Ishikawa (cell line): ENCODE results near the gene LCA5.

Experiments
- CEBPB ChIP-seq: IDR thresholded peaks from 2 replicates; pipeline ENCODE4 v1.6.1; 2012
- CREB1 ChIP-seq: IDR thresholded peaks from 2 replicates; pipeline ENCODE4 v1.6.1; 2012; ENCODE audit warnings: low read depth
- EGR1 ChIP-seq: IDR thresholded peaks from 2 replicates; pipeline ENCODE4 v1.6.1; 2012
- EP300 ChIP-seq: IDR thresholded peaks from 2 replicates; pipeline ENCODE4 v1.6.1; 2012; ENCODE audit warnings: borderline replicate concordance
- FOXM1 ChIP-seq: IDR thresholded peaks from 2 replicates; pipeline ENCODE4 v1.6.1; 2012; ENCODE audit warnings: low read depth, borderline replicate concordance
- NFIC ChIP-seq: IDR thresholded peaks from 2 replicates; pipeline ENCODE4 v1.6.1; 2012
- RAD21 ChIP-seq: IDR thresholded peaks from 2 replicates; pipeline ENCODE4 v1.6.1; 2012; ENCODE audit warnings: low read depth
- TAF1 ChIP-seq: IDR thresholded peaks from 2 replicates; pipeline ENCODE4 v1.6.1; 2012; ENCODE audit warnings: low read depth, mild to moderate bottlenecking
- TCF12 ChIP-seq: IDR thresholded peaks from 2 replicates; pipeline ENCODE4 v1.6.1; 2012; ENCODE audit warnings: low read depth
- TEAD4 ChIP-seq: IDR thresholded peaks from 2 replicates; pipeline ENCODE4 v1.6.1; 2012
- YY1 ChIP-seq: IDR thresholded peaks from 2 replicates; pipeline ENCODE4 v1.6.1; 2012; ENCODE audit warnings: low read depth
- ZBTB7A ChIP-seq: IDR thresholded peaks from 2 replicates; pipeline ENCODE4 v1.6.1; 2012; ENCODE audit warnings: low read depth
- TF ChIP-seq, protein P1 (sequence below): IDR thresholded peaks from 2 replicates; pipeline ENCODE4 v1.6.1; 2012
- TF ChIP-seq, protein P2 (sequence below): IDR thresholded peaks from 2 replicates; pipeline ENCODE4 v1.6.1; 2012; ENCODE audit warnings: low read depth, mild to moderate bottlenecking
- TF ChIP-seq, protein P3 (sequence below): IDR thresholded peaks from 2 replicates; pipeline ENCODE4 v1.6.1; 2012

The LCA5 gene

DNA sequence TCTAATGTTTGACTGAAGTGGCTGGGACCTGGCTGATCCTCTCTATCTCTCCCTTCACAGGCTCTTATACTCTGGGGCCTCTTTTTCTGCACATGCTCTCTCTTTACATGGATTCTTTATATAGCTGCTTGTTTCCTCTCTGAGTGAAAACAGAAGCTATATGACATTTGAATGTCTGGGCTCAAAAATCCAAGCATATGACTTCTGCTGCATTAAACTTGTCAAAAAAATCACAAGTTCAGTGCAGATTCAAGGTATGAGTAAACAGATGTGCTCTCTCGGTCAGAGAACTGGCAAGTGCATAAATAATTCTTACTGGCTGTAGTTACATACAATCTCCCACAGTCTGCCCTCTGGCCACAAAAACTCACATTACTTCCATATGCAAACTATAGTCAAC lies 96.6 kb downstream of the LCA5 start:
- TF ChIP-seq NFIC = no peak
- no peak for TF ChIP-seq RAD21
- no peak for TF ChIP-seq FOXM1
- no peak for TF ChIP-seq TEAD4
- no peak for TF ChIP-seq TAF1
- TF ChIP-seq, protein P1, sequence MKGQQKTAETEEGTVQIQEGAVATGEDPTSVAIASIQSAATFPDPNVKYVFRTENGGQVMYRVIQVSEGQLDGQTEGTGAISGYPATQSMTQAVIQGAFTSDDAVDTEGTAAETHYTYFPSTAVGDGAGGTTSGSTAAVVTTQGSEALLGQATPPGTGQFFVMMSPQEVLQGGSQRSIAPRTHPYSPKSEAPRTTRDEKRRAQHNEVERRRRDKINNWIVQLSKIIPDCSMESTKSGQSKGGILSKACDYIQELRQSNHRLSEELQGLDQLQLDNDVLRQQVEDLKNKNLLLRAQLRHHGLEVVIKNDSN = no peak
- no peak for TF ChIP-seq CEBPB
- no peak for TF ChIP-seq EGR1

DNA sequence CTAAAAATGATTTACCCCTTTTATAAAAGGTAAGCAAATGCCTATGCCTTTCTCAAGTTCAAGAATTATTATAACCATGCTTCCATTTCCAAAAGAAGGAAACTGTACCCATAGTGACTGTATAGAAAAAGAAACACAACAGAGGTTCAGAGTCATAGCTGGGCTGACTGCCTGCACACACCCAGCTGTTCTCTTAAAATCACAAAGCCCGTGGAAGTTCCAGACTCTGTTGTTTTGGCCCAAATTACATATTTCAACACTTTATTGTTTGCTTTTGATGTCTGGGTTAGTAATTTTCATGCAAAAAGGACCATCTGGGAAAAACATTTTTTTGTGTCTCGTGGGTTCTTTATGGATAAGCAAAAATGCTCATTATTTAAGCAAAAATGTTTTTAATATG lies 99.2 kb downstream of the LCA5 start:
- no peak for TF ChIP-seq EP300
- no peak for TF ChIP-seq FOXM1
- TF ChIP-seq, protein P1 = no peak
- TF ChIP-seq, protein P2, sequence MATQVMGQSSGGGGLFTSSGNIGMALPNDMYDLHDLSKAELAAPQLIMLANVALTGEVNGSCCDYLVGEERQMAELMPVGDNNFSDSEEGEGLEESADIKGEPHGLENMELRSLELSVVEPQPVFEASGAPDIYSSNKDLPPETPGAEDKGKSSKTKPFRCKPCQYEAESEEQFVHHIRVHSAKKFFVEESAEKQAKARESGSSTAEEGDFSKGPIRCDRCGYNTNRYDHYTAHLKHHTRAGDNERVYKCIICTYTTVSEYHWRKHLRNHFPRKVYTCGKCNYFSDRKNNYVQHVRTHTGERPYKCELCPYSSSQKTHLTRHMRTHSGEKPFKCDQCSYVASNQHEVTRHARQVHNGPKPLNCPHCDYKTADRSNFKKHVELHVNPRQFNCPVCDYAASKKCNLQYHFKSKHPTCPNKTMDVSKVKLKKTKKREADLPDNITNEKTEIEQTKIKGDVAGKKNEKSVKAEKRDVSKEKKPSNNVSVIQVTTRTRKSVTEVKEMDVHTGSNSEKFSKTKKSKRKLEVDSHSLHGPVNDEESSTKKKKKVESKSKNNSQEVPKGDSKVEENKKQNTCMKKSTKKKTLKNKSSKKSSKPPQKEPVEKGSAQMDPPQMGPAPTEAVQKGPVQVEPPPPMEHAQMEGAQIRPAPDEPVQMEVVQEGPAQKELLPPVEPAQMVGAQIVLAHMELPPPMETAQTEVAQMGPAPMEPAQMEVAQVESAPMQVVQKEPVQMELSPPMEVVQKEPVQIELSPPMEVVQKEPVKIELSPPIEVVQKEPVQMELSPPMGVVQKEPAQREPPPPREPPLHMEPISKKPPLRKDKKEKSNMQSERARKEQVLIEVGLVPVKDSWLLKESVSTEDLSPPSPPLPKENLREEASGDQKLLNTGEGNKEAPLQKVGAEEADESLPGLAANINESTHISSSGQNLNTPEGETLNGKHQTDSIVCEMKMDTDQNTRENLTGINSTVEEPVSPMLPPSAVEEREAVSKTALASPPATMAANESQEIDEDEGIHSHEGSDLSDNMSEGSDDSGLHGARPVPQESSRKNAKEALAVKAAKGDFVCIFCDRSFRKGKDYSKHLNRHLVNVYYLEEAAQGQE = no peak
- TF ChIP-seq, protein P3, sequence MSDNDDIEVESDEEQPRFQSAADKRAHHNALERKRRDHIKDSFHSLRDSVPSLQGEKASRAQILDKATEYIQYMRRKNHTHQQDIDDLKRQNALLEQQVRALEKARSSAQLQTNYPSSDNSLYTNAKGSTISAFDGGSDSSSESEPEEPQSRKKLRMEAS = no peak
- no peak for TF ChIP-seq YY1
- no peak for TF ChIP-seq EGR1
- TF ChIP-seq TCF12 = no peak
- no peak for TF ChIP-seq RAD21
- no peak for TF ChIP-seq NFIC

DNA sequence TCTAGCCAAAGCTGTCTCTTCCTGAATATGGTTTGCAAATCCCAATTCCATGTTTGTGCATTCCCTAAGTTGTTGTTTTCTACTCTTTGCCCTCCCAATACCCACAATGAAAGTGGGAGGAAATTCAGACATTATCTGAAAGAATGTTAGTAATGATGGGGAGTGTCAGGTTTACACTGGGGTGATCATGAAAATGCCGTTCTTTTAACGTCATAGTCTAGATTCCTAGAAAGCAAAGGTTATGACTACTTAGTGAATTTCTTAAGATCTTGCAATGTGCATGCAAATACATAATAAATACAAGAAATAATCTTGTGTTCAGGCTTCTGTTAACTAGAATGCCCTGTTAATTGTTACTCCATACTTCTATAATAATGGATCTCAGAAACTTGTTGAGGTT lies 101.0 kb downstream of the LCA5 start:
- TF ChIP-seq EP300 (peak; percentile 82), TCF12 (peak; percentile 75), CREB1 (no peak), CEBPB (no peak), NFIC (peak; percentile 42; the same call in 1 of the 2 replicates), TEAD4 (peak; percentile 86), FOXM1 (peak; percentile 64; the same call in 1 of the 2 replicates)

DNA sequence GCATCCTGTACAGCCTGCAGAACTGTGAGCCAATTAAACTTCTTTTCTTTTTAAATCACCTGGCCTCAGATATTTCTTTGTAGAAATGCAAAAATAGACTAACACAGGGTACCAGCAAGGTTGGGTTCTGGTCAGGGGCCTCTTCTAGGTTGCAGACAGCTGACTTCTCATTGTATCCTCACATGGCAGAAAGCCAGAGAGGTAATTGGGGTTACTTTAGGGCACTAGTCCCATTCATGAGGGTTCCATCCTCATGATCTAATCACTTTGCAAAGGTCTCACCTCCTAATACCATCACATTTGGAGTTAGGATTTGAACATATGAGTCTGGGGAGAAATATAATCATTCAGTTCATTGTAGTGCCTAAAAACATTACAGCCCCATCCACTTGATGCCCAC lies 101.5 kb downstream of the LCA5 start:
- TF ChIP-seq ZBTB7A = no peak
- no peak for TF ChIP-seq YY1
- TF ChIP-seq, protein P2 = no peak
- no peak for TF ChIP-seq EP300
- TF ChIP-seq CEBPB = no peak
- TF ChIP-seq TCF12 = no peak
- TF ChIP-seq FOXM1 = no peak
- TF ChIP-seq, protein P1 = no peak
- TF ChIP-seq, protein P3 = no peak
- TF ChIP-seq CREB1 = no peak
